H1 (cell line): ENCODE data around the gene INHBA. TPM values are rescaled to one million over a fixed set of nuclear protein-coding genes. Genes with fewer than 3 reads are reported as not detected.

Experiments
- CTCF ChIA-PET: fragments of 300-600 bp; sonication (Branson Sonifier 250); formaldehyde crosslinking; loops from one replicate; lab custom pipeline; 2021; ENCODE audit not compliant: partially characterized antibody; lab: Charles Lee
- POLR2A ChIA-PET: fragments of 300-600 bp; sonication (Branson Sonifier 250); formaldehyde crosslinking; loops from one replicate; lab custom pipeline; 2021; ENCODE audit warnings: inconsistent platforms; ENCODE audit not compliant: partially characterized antibody; lab: Charles Lee
- DNase-seq, 2 experiments: peaks; one replicate each; pipeline versions ENCODE4 v3.0.0 to v3.0.0-alpha.2; 2010 to 2022; ENCODE audit warnings: low spot score in 2 of 2, low read depth in 1 of 2, mixed read lengths in 1 of 2
- FAIRE-seq: peaks from 2 replicates; lab custom pipeline; 2011; peaks lifted over from hg19 to GRCh38; lab: Jason Lieb, UNC
- H2AFZ ChIP-seq: 2 replicates; pipeline ENCODE4 v1.8.1; 2012; ENCODE audit warnings: low read length, inconsistent platforms
- H2AK5ac ChIP-seq: 2 replicates; pipeline ENCODE4 v1.6.1; 2013; ENCODE audit warnings: low read depth, low read length
- H2BK120ac ChIP-seq: replicated peaks from 2 replicates; pipeline ENCODE3; 2013; ENCODE audit warnings: low read depth, low read length, inconsistent platforms
- H2BK12ac ChIP-seq: 2 replicates; pipeline ENCODE4 v1.6.1; 2013; ENCODE audit warnings: low read depth, low read length
- H2BK15ac ChIP-seq: 2 replicates; pipeline ENCODE4 v1.6.1; 2013; ENCODE audit warnings: low read length
- H2BK20ac ChIP-seq: 2 replicates; pipeline ENCODE4 v1.6.1; 2013; ENCODE audit warnings: low read length
- H2BK5ac ChIP-seq: 2 replicates; pipeline ENCODE4 v1.6.1; 2013; ENCODE audit warnings: low read depth, low read length
- H3K14ac ChIP-seq: 2 replicates; pipeline ENCODE4 v1.6.1; 2013; ENCODE audit warnings: inconsistent platforms; ENCODE audit not compliant: insufficient read length
- H3K18ac ChIP-seq: 2 replicates; pipeline ENCODE4 v1.6.1; 2013; ENCODE audit warnings: low read length; ENCODE audit errors: extremely low read depth
- H3K23ac ChIP-seq: 2 replicates; pipeline ENCODE4 v1.6.1; 2013; ENCODE audit warnings: inconsistent platforms; ENCODE audit not compliant: insufficient read length
- H3K23me2 ChIP-seq: 2 replicates; pipeline ENCODE4 v1.6.1; 2013; ENCODE audit warnings: low read depth, low read length
- H3K27ac ChIP-seq: 2 replicates; pipeline ENCODE4 v1.6.1; 2011; ENCODE audit warnings: low read depth, low read length, inconsistent platforms
- H3K27me3 ChIP-seq, 4 experiments: replicated peaks in 1 of 4; 1 replicate in 1 of 4; 2 replicates in 3 of 4; pipeline versions ENCODE4 v1.6.1 to v1.8.1; 2011 to 2013; ENCODE audit warnings: low read length in 3 of 4, mild to moderate bottlenecking in 3 of 4, inconsistent platforms in 2 of 4, mixed read lengths in 2 of 4, moderate library complexity in 1 of 4; ENCODE audit not compliant: control insufficient read depth in 3 of 4, insufficient read depth in 3 of 4; ENCODE audit errors: extremely low read depth in 1 of 4
- H3K36me3 ChIP-seq, 4 experiments: 2 replicates each; pipeline versions ENCODE4 v1.6.1 to v1.8.1; 2011 to 2013; ENCODE audit warnings: mild to moderate bottlenecking in 4 of 4, low read length in 3 of 4, moderate library complexity in 2 of 4, control low read depth in 1 of 4, inconsistent platforms in 1 of 4; ENCODE audit not compliant: insufficient read depth in 4 of 4, control insufficient read depth in 2 of 4
- H3K4ac ChIP-seq: replicated peaks from 2 replicates; pipeline ENCODE3; 2013; ENCODE audit warnings: low read length, low read depth, mixed read lengths, inconsistent platforms; ENCODE audit not compliant: insufficient read length
- H3K4me1 ChIP-seq, 4 experiments: replicated peaks in 1 of 4; 1 replicate in 1 of 4; 2 replicates in 3 of 4; pipeline versions ENCODE4 v1.6.1 to v1.8.1; 2011 to 2013; ENCODE audit warnings: low read length in 3 of 4, inconsistent platforms in 2 of 4, mixed read lengths in 1 of 4; ENCODE audit not compliant: insufficient read depth in 4 of 4, control insufficient read depth in 3 of 4
- H3K4me2 ChIP-seq, 2 experiments: 2 replicates each; pipeline versions ENCODE4 v1.6.1 to v1.8.1; 2011 to 2013; ENCODE audit warnings: low read depth in 2 of 2, low read length in 2 of 2, control low read depth in 1 of 2, inconsistent platforms in 1 of 2, mild to moderate bottlenecking in 1 of 2; ENCODE audit not compliant: insufficient read depth in 1 of 2
- H3K4me3 ChIP-seq, 4 experiments: fragments of 200-600, 300-600 bp in 1 of 4; sonication (generic), shearing (Covaris generic), sonication (Bioruptor Twin) in 1 of 4; 2 replicates each; pipeline versions ENCODE4 v1.5.1 to v1.8.1; 2011 to 2016; ENCODE audit warnings: low read length in 4 of 4, low read depth in 3 of 4, control low read depth in 2 of 4, inconsistent platforms in 2 of 4, mild to moderate bottlenecking in 2 of 4, mixed read lengths in 1 of 4, moderate library complexity in 1 of 4; ENCODE audit not compliant: insufficient read depth in 2 of 4; ENCODE audit errors: extremely low read depth in 1 of 4
- H3K56ac ChIP-seq: replicated peaks from 2 replicates; pipeline ENCODE3; 2013; ENCODE audit warnings: low read depth, mild to moderate bottlenecking, mixed read lengths, low read length, inconsistent platforms; ENCODE audit not compliant: insufficient read length
- H3K79me1 ChIP-seq: 2 replicates; pipeline ENCODE4 v1.6.1; 2013; ENCODE audit warnings: low read depth, low read length, control low read depth
- H3K79me2 ChIP-seq, 2 experiments: 2 replicates each; pipeline versions ENCODE4 v1.6.1 to v1.8.1; 2012 to 2013; ENCODE audit warnings: low read length in 2 of 2, mild to moderate bottlenecking in 2 of 2, inconsistent platforms in 1 of 2; ENCODE audit not compliant: insufficient read depth in 2 of 2, control insufficient read depth in 1 of 2
- H3K9ac ChIP-seq, 4 experiments: replicated peaks in 1 of 4; 1 replicate in 1 of 4; 2 replicates in 3 of 4; pipeline versions ENCODE4 v1.6.1 to v1.8.1; 2011 to 2013; ENCODE audit warnings: low read depth in 3 of 4, low read length in 3 of 4, control low read depth in 2 of 4, mild to moderate bottlenecking in 2 of 4, moderate library complexity in 2 of 4, inconsistent platforms in 1 of 4; ENCODE audit errors: extremely low read depth in 1 of 4
- H3K9me3 ChIP-seq, 2 experiments: 2 replicates each; pipeline versions ENCODE4 v1.6.1 to v1.8.1; 2012 to 2013; ENCODE audit warnings: mild to moderate bottlenecking in 2 of 2, moderate library complexity in 2 of 2, control low read depth in 1 of 2, inconsistent platforms in 1 of 2, low read depth in 1 of 2, low read length in 1 of 2, mixed read lengths in 1 of 2; ENCODE audit not compliant: insufficient read depth in 2 of 2
- H4K20me1 ChIP-seq, 2 experiments: replicated peaks in 1 of 2; 2 replicates each; pipeline versions ENCODE3 to v1.8.1; 2011 to 2013; ENCODE audit warnings: inconsistent platforms in 2 of 2, low read length in 2 of 2, mild to moderate bottlenecking in 1 of 2; ENCODE audit not compliant: insufficient read depth in 2 of 2, control insufficient read depth in 1 of 2
- H4K5ac ChIP-seq: 2 replicates; pipeline ENCODE4 v1.6.1; 2013; ENCODE audit warnings: low read length, low read depth, mixed read lengths, inconsistent platforms; ENCODE audit not compliant: insufficient read length
- H4K8ac ChIP-seq: 2 replicates; pipeline ENCODE4 v1.8.0; 2013; ENCODE audit warnings: mild to moderate bottlenecking, moderate library complexity, low read length, inconsistent platforms; ENCODE audit not compliant: insufficient read depth; ENCODE audit errors: extremely low read depth
- H4K91ac ChIP-seq: replicated peaks from 2 replicates; pipeline ENCODE3; 2013; ENCODE audit warnings: low read length, mixed read lengths, inconsistent platforms; ENCODE audit not compliant: insufficient read length
- ASH2L ChIP-seq: fragments of 200-600, 300-600 bp; sonication (generic); IDR thresholded peaks from one replicate; pipeline ENCODE4 v1.7.1; 2017; ENCODE audit warnings: low read length
- BCL11A ChIP-seq, 2 experiments: IDR thresholded peaks; one replicate each; pipeline ENCODE4 v1.6.1; 2011; ENCODE audit warnings: low read depth in 2 of 2, low read length in 2 of 2, mild to moderate bottlenecking in 2 of 2
- CBX8 ChIP-seq: fragments of 300-800, 300-1000 bp; sonication (generic); IDR thresholded peaks from 2 replicates; pipeline ENCODE4 v1.7.1; 2016; ENCODE audit warnings: low read depth, low read length, borderline replicate concordance
- CEBPB ChIP-seq: IDR thresholded peaks from 2 replicates; pipeline ENCODE4 v1.6.1; 2012; ENCODE audit warnings: low read depth, low read length
- CHD1 ChIP-seq: IDR thresholded peaks from 2 replicates; pipeline ENCODE4 v1.6.1; 2012; ENCODE audit warnings: low read depth, low read length, improper control_type of control experiment
- GTF2F1 ChIP-seq: IDR thresholded peaks from 2 replicates; pipeline ENCODE4 v1.6.1; 2012; ENCODE audit warnings: low read depth, low read length, improper control_type of control experiment, borderline replicate concordance
- HDAC6 ChIP-seq: IDR thresholded peaks from one replicate; pipeline ENCODE4 v1.7.1; 2012; ENCODE audit warnings: low read depth, mild to moderate bottlenecking, inconsistent platforms, low read length, moderate library complexity
- POU5F1 ChIP-seq: IDR thresholded peaks from 2 replicates; pipeline ENCODE4 v1.6.1; 2011; ENCODE audit warnings: low read depth, mild to moderate bottlenecking, low read length, moderate library complexity
- RBBP5 ChIP-seq: IDR thresholded peaks from 2 replicates; pipeline ENCODE4 v1.7.1; 2012; ENCODE audit warnings: low read depth, mild to moderate bottlenecking, inconsistent platforms, low read length, moderate library complexity, borderline replicate concordance
- SP1 ChIP-seq: IDR thresholded peaks from 2 replicates; pipeline ENCODE4 v1.6.1; 2011; ENCODE audit warnings: low read depth, low read length
- SP4 ChIP-seq: IDR thresholded peaks from 2 replicates; pipeline ENCODE4 v1.6.1; 2012; ENCODE audit warnings: low read length, inconsistent platforms
- SRF ChIP-seq: IDR thresholded peaks from 2 replicates; pipeline ENCODE4 v1.6.1; 2011; ENCODE audit warnings: mild to moderate bottlenecking, low read depth, low read length, moderate library complexity
- TAF7 ChIP-seq: optimal IDR thresholded peaks from 2 replicates; pipeline ENCODE3; 2011; ENCODE audit warnings: low read depth, mild to moderate bottlenecking, inconsistent platforms, low read length, moderate library complexity, borderline replicate concordance
- TBP ChIP-seq: IDR thresholded peaks from 2 replicates; pipeline ENCODE4 v1.6.1; 2011; ENCODE audit warnings: low read depth, low read length, improper control_type of control experiment
- WGBS, 2 experiments: shearing (Covaris generic) in 1 of 2; methylation state at CpG; one replicate each; pipeline versions ENCODE4 v1.1.6 to v1.1.7; 2013 to 2015; ENCODE audit warnings: low lambda C conversion rate in 2 of 2, mixed read lengths in 2 of 2, inconsistent platforms in 1 of 2, low coverage in 1 of 2, missing lambda C conversion rate in 1 of 2; ENCODE audit not compliant: insufficient replicate concordance in 2 of 2, insufficient coverage in 1 of 2, insufficient read length in 1 of 2; ENCODE audit errors: extremely low coverage in 1 of 2, missing lambda C conversion rate in 1 of 2; 5-methylcytosine and 5-hydroxymethylcytosine counted together
- polyA plus RNA-seq, 7 experiments: library from polyadenylated mRNA; depleted of rRNA in 3 of 7; stranded (reverse) in 5 of 7; unstranded in 2 of 7; fragments of >200 nt in 5 of 7; fragments of 200-250 nt in 2 of 7; gene quantifications; 1 replicate in 5 of 7; 2 replicates in 1 of 7; 4 replicates in 1 of 7; pipeline versions ENCODE4 v1.2.1 to v1.2.3, GENCODE V29; 2011 to 2013; ENCODE audit warnings: missing spikeins in 2 of 7, mixed read lengths in 2 of 7
- total RNA-seq: library from RNA; stranded (reverse); fragmentation: NEBNext Ultra II Directional; extraction: Animal tissue kit (Norgen Biotek cat#: 25700); gene quantifications from 2 replicates; pipeline ENCODE4 v1.2.1, GENCODE V29; 2021

Gene INHBA
- total and polyA plus RNA-seq, 2 of the 8 experiments (the other 6 are each of a cell fraction or from before 2014, with no cell fraction given): 1.1 to 2.7 TPM

GRCh38 chr7:41688012-41688625, 14.8 kb downstream of the INHBA start:
- no peaks in the 10 kb centered on the region for H3K27me3 ChIP-seq
- H3K9ac ChIP-seq: no peak overlapping the region
- H3K9me3 ChIP-seq: no peaks in the 10 kb centered on the region
- H2AFZ ChIP-seq: no peak overlapping the region
- no peak overlapping the region for H3K18ac ChIP-seq
- H3K56ac ChIP-seq: no peak overlapping the region
- FAIRE-seq (no peak), DNase-seq (no peak)
- H3K36me3 ChIP-seq: peaks cover 0 to 7% (median 0%) of the 10 kb centered on the region in 4 experiments; a peak in 1 of 8 replicates
- ChIA-PET CTCF (no interaction called here), POLR2A (no interaction called here)
- no peak overlapping the region for H2BK5ac ChIP-seq
- no peak overlapping the region for H3K4me2 ChIP-seq
- H4K91ac ChIP-seq: no peak overlapping the region
- no peak for TF ChIP-seq TBP
- no peak for TF ChIP-seq CEBPB
- TF ChIP-seq TAF7: no peak
- no peak for TF ChIP-seq RBBP5
- TF ChIP-seq SP1: no peak
- no peak for TF ChIP-seq SRF
- TF ChIP-seq ASH2L: no peak
- TF ChIP-seq CBX8: no peak
- TF ChIP-seq CHD1: no peak
- TF ChIP-seq SP4: no peak
- TF ChIP-seq GTF2F1: no peak
- TF ChIP-seq BCL11A (IDR thresholded peaks at IDR 0.05; ENCODE audit: low read depth in 2 of 2, low read length in 2 of 2): no peak
- TF ChIP-seq POU5F1: no peak
- TF ChIP-seq HDAC6: no peak
- no peak overlapping the region for H2BK15ac ChIP-seq
- no peak overlapping the region for H3K4me3 ChIP-seq
- H3K4me1 ChIP-seq: peaks cover 0 to 4% (median 0%) of the 10 kb centered on the region in 4 experiments; a peak in 3 of 7 replicates
- 91% methylated on average over 2 of the region's 2 CpGs; no CpG with 5 or more reads in 1 of the 2 experiments for WGBS, 2 experiments
- no peak overlapping the region for H3K14ac ChIP-seq
- no peak overlapping the region for H4K8ac ChIP-seq
- no peak overlapping the region for H4K5ac ChIP-seq
- H2BK120ac ChIP-seq: no peak overlapping the region
- H2AK5ac ChIP-seq: no peak overlapping the region
- no peak overlapping the region for H3K27ac ChIP-seq
- no peak overlapping the region for H2BK12ac ChIP-seq
- peaks cover 2% of the 10 kb centered on the region; the same call in 1 of the 2 replicates for H3K23me2 ChIP-seq
- no peaks in the 10 kb centered on the region for H3K79me2 ChIP-seq
- H3K23ac ChIP-seq: no peak overlapping the region
- H4K20me1 ChIP-seq: no peaks in the 10 kb centered on the region
- no peaks in the 10 kb centered on the region for H3K79me1 ChIP-seq
- H3K4ac ChIP-seq: no peak overlapping the region
- no peak overlapping the region for H2BK20ac ChIP-seq
